Uterus (tissue), 2 donors: Measurements from ENCODE around the gene PML.

ENCODE experiments used
- CTCF ChIP-seq, 4 experiments: fragments of 200-600 bp in 2 of 4; fragments of 450-650 bp in 2 of 4; sonication (generic) in 2 of 4; IDR thresholded peaks; one replicate each; pipeline ENCODE4 v1.5.1; 2016 to 2019; ENCODE audit warnings: antibody characterized with exemption in 4 of 4, mild to moderate bottlenecking in 2 of 4, moderate library complexity in 1 of 4
- POLR2A ChIP-seq, 2 donors: fragments of 450-650 bp; IDR thresholded peaks; one replicate each; pipeline ENCODE4 v1.6.1; 2016; ENCODE audit warnings: antibody characterized with exemption in 2 of 2, mild to moderate bottlenecking in 1 of 2, moderate library complexity in 1 of 2

DNA sequence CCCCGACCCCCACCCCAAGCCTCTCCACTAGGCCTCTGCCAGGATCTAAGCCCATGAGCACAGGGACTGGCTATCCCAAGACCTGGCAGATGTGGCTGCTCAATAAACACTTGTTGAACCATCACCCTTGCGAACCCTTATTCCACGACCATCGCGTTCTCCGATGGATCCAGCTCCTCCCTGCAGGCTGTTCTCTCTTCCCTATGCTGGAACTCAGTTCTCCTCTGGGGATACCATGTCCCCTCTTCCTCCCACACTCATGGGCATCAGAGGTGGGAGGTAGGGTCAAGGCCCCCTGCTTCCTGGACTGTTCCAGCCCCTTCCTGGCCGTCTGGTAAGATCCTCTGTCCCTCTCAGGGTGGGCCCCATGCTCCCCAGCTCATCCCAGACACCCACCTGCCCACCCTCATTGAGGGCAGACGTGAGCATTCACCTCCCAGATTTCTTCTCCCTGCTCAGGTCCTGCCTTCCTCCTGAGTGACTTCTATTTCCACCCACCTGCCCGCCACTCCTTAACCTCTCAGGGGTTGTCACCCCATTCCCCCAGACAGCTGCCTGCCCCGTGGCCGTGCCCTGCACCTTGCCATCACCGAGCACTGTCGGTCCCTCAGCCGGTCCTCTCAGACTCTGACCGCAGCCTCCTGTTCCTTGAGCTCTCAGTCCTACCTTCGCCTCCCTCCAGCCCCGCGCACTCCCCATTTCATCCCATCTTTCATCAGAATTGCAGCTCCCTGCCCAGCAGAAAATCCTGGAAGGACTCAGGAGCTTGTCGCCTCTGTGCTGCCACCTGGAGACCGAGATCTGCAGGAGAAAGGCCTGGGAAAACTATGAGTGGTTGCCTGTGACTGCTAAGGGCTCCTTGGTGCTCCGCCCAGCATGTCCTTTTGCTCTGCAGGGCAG, 42.0 kb downstream of the PML start:
- TF ChIP-seq CTCF (IDR thresholded peaks at IDR 0.05) (peak; percentile 54 to 76 (median 64)), POLR2A (IDR thresholded peaks at IDR 0.05) (no peak)
